Measurements from ENCODE around the gene CLIP2.

CLIP2 gene

GRCh38 chr7:74287303-74288033, 1.7 kb upstream of the CLIP2 start:
- FAIRE-seq (no peak), DNase-seq (ENCODE audit: insufficient read length, low spot score) (no peak)
- no peak for TF ChIP-seq CTCF (IDR thresholded peaks at IDR 0.05; ENCODE audit: insufficient read depth, missing control alignments)

GRCh38 chr7:74288034-74288881, 949 bp upstream of the CLIP2 start:
- DNase-seq (ENCODE audit: insufficient read length, low spot score) (no peak), FAIRE-seq (no peak)
- no peak for TF ChIP-seq CTCF (IDR thresholded peaks at IDR 0.05; ENCODE audit: insufficient read depth, missing control alignments)

- no peak for TF ChIP-seq CTCF (IDR thresholded peaks at IDR 0.05; ENCODE audit: insufficient read depth, missing control alignments)
- FAIRE-seq: no peak
- no peak for DNase-seq (ENCODE audit: insufficient read length, low spot score)
Observed at GRCh38 chr7:74289659-74290552, 699 bp downstream of the CLIP2 start.

- no peak for TF ChIP-seq CTCF (IDR thresholded peaks at IDR 0.05; ENCODE audit: insufficient read depth, missing control alignments)
- DNase-seq (ENCODE audit: insufficient read length, low spot score): no peak
- FAIRE-seq: no peak
Observed at GRCh38 chr7:74290553-74290950, 1.3 kb downstream of the CLIP2 start.

GRCh38 chr7:74290981-74291441, 1.8 kb downstream of the CLIP2 start:
- no peak for DNase-seq (ENCODE audit: insufficient read length, low spot score)
- TF ChIP-seq CTCF (IDR thresholded peaks at IDR 0.05; ENCODE audit: insufficient read depth, missing control alignments): no peak

GRCh38 chr7:74291535-74291934, 2.3 kb downstream of the CLIP2 start:
- no peak for FAIRE-seq
- no peak for DNase-seq (ENCODE audit: insufficient read length, low spot score)
- no peak for TF ChIP-seq CTCF (IDR thresholded peaks at IDR 0.05; ENCODE audit: insufficient read depth, missing control alignments)

More at GRCh38 chr7:74290981-74291441, 1.8 kb downstream of the CLIP2 start:
- FAIRE-seq: no peak

All from D721Med (cell line).